GM13977 (cell line): ENCODE results near the gene FAHD2B.
"Not testable (repeated sequence)": the region's sequence is repeated elsewhere in the genome, so short reads cannot be mapped to it uniquely, and the experiment has no call there.

Experiments
- DNase-seq: peaks from one replicate; pipeline ENCODE4 v3.0.0; 2012; ENCODE audit warnings: low spot score
- in situ Hi-C: fragments of 300-500 bp; cut with MboI; formaldehyde crosslinking; loops from one replicate; pipeline ENCODE4 v1.12.0; 2022; ENCODE audit warnings: low sequenced_read_pairs, low pct_unique_long_range_greater_than_20kb, mixed read lengths, inconsistent platforms; ENCODE audit not compliant: unreplicated experiment
- TF ChIP-seq, protein P1 (sequence below): IDR thresholded peaks from 2 replicates; pipeline ENCODE4 v1.5.1; 2012; ENCODE audit warnings: mild to moderate bottlenecking, control low read depth; ENCODE audit not compliant: insufficient read depth; ENCODE audit errors: extremely low read depth, missing control alignments

The FAHD2B gene

DNA sequence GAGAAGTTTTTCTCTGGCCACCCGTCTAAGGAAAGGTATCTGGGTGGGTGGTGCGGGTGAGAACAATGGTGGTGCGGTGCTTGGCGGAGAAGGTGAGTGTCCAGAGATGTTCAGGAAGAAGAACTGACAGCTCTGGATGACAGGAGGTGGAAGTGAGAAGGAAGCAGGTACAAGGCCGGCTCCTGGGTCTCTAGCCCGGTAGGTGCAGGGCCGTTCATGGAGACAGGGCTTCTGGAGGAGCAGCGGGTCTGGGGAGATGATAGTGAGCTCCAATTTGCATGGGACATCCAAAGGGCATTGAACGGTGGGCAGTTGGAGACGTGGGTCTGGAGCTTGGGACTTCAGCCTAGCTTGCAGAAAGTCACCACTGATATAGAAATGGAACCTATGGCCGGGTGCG is 979 bp upstream of the FAHD2B start:
- DNase-seq, result no peak
- in situ Hi-C loops, result no loop called here
- TF ChIP-seq, protein P1, sequence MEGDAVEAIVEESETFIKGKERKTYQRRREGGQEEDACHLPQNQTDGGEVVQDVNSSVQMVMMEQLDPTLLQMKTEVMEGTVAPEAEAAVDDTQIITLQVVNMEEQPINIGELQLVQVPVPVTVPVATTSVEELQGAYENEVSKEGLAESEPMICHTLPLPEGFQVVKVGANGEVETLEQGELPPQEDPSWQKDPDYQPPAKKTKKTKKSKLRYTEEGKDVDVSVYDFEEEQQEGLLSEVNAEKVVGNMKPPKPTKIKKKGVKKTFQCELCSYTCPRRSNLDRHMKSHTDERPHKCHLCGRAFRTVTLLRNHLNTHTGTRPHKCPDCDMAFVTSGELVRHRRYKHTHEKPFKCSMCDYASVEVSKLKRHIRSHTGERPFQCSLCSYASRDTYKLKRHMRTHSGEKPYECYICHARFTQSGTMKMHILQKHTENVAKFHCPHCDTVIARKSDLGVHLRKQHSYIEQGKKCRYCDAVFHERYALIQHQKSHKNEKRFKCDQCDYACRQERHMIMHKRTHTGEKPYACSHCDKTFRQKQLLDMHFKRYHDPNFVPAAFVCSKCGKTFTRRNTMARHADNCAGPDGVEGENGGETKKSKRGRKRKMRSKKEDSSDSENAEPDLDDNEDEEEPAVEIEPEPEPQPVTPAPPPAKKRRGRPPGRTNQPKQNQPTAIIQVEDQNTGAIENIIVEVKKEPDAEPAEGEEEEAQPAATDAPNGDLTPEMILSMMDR, result no peak

DNA sequence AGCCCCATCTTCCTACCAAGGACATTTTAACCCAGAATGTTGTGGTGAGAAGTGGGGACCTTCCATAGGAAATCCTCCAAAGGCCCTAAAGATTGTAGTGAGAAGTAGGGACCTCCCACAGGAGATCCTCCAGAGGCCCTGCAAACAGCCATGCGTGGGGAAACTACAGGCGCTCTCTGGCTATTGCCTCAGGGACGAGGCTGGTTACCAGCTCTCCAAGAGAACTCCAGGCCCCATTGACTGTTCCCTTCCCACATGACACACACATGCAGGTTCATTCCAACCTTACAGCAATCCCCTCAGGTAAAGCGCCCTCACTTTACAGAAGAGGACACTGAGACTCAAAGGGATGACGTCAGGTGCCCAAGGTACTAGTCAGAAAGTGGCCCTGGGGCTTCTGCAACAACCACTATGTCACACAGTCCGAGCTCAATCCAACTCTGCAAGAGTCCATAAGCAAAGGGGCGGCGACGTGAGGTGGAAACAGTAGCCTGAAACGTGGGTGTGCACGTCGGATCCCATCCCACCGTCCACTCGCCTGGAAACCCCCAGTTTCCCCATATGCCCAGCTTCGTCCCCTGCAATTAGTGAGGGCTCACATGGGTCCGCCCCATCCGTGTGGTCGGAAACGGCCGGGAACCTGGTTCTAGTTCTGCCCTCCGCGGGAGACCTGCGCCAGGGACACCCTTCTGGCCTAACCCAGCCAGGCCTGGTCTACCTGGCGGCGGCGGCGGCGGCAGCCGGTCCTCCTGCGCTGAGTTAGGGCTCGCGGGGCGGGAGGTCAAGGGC is 505 bp downstream of the FAHD2B start:
- DNase-seq, in situ Hi-C loops: not testable (repeated sequence)

DNA sequence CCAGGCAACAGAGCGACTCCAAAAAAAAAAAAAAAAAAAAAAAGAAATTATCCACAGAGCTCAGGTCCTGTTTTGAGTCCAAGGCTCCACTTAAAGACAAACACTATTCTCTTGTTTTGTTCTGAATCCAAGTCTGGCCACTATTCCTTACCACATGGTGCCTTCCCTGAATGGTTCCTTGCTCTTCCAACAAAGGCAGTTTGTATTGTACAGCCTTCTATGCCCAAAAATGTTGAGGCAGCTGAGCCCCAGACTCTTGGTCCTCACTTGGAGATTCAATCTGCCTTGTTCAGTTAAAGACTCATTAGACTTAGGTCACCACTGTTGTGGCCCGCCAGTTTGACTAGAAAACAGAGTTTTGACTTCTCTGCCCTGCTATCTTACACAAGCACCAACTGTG is 1.7 kb downstream of the FAHD2B start:
- DNase-seq, in situ Hi-C loops: not testable (repeated sequence)

DNA sequence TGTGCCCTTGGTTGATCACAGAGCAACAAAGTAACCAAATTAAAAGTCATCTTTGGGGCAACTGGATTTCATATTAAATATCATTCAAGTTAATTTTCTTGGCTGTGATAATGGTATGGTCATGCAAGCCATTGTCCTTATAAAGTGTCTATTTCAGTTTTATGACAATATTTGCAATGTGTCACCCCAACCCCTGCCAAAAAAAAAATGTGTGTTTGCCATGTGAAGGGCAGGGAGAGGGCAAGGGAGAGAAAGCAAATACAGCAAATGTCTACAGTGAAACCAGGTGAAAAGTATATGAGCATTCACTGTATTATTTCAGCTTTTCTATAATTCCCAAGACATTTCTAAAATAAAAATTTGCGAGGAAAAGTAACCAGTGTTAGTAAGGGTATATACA is 6.0 kb downstream of the FAHD2B start:
- in situ Hi-C loops, DNase-seq: not testable (repeated sequence)

DNA sequence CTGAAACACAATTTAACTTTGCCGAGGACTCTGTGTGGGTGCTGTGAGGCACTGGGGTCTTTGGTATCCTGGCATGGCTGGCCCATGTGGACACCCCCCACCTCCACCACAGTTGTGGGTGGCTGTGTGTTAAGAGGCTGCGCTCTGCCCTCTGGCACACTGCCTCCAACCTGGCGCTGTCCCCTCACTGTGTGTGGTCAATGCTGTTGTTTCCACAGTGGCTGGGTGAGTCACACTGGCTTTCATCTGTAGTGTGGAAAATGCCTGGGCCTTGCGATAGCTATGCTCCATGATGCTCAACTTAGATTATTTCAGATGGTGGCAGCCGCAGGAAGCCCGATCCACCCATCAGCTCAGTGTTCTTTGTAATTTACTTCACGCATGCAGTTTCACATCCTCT is 9.6 kb downstream of the FAHD2B start:
- DNase-seq, in situ Hi-C loops: not testable (repeated sequence)

DNA sequence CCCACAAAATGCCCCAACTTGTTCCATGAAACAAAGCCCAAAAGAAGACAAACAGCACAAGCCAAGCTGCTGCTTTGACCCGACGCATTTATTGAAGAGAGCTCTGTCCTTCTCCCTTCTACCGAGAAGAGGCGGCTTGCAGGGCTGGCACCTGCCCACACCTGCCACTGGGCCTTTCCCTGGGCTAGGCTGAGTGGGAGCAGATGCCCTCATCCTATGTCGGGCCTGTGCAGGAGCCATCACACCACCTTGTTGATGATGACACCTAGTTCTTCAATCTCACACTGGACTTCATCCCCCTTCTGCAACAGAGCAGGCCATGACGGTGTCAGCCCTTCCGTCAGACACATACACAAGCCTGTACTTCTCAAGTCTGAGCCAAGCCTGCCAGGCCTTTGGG is 11.2 kb downstream of the FAHD2B start:
- DNase-seq, in situ Hi-C loops: not testable (repeated sequence)

DNA sequence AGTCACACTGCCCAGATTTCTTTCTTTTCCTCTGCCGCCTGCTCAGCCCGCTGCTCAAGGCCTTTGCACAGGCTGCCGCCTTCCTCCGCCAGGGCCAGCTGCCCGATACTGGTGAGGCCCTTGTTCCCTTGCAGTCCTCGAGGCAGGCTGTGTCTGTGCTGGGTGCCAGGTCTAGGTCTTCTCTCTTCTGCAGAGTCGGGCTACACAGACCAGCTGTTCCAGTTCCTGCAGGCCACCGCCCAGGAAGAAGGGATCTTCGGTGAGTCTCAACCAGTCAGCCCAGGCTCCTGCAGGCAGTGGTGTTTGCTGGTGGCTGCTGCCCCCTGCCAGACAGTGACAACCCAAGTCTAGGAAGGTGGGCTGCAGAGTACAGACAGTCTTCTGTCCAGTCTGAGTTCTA is 12.5 kb downstream of the FAHD2B start:
- in situ Hi-C loops, DNase-seq: not testable (repeated sequence)
- TF ChIP-seq, protein P1, result peak; percentile 2

DNA sequence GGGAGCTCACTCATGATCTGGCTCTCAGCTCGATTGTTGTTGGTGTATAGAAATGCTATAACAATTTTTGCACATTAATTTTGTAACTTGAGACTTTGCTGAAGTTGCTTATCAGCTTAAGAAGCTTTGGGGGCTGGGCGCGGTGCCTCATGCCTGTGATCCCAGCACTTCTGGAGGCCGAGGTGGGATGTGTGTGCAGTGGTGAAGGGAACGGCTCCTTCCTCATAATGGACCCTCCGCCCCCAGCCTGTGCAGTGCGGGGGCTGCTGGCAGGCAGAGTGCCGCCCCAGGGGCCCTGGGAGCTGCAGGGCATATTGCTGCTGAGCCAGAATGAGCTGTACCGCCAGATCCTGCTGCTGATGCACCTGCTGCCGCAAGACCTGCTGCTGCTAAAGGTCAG is 13.8 kb downstream of the FAHD2B start:
- DNase-seq, in situ Hi-C loops: not testable (repeated sequence)

DNA sequence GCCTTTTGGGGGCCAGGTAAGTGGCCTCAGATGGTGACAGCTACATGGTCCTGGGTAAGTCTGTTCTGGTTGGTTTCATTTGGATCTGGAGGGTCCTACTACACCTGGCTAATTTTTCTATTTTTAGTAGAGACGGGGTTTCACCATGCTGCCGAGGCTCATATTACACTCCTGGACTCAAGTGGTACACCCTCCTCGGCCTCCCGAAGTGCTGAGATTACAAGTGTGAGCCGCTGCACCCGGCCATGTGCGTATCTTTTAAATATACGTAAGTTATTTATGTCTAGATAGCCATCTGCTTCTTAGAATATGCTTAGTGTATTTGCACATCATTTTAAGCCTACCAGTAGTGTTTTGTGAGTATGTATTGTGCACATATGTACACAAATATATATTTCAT is 17.5 kb downstream of the FAHD2B start:
- DNase-seq, in situ Hi-C loops: not testable (repeated sequence)

DNA sequence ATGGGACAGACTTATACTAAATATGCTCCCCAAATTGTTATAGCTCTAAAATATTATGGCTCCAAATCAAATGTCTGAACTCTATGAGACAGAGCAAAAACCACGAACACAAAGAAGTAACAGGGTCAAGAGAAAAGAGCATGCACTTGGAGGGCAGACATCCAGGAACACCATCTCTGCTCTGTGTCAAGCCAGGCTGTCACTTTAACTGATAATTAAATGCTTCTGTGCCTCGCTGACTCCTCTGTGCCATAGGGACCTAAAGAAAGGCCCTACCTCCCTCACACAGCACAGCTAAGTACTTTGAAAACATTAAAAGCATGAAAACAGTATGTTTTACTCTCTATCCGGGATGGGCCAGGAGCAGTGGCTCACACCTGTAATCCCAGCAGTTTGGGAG is 23.8 kb downstream of the FAHD2B start:
- in situ Hi-C loops, DNase-seq: not testable (repeated sequence)

DNA sequence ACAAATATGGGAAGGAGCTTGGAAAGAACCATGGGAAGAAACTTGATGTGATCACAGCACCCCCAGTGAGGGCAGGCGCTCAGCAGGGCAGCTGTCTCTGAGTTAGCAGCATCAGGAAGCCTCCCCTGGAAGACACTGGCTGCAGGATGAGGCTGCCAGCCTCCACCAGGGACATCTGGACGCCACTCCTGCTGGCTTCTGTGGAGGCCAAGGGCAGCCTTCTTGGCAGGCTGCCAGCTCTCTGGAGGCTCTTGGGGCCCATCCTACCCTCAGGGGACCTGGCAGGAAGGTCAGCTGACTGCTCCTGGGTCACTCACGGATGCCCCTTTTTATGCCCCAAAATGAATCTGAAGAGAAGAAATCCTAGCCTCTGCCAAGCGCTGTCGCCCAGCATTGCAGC is 26.0 kb downstream of the FAHD2B start:
- DNase-seq, in situ Hi-C loops: not testable (repeated sequence)

DNA sequence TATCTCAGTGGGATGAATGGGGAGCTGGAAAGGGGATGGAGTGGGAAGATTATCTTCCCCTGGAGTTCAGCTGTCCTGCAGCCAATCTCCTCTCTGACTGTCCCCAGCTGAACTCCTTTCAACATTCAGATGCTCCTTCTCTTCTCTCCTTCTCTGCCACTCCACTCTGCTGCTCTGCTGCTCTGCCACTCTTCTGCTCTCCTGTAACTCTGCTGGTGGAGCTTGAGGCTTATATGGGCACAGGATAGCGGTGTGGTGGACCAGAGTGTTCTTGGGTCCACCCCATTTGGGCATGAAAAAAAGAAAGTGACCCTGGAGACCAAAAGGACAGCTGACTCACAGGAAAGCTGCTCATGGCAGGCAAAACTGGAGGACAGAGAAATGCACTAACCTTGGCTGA is 26.6 kb downstream of the FAHD2B start:
- no peak for DNase-seq
- in situ Hi-C loops, result no loop called here
- TF ChIP-seq, protein P1, result no peak
